ENCODE data around the gene IRX1.

IRX1 gene

GRCh38 chr5:3639175-3639574 is 43.5 kb downstream of the IRX1 start:
- Histone ChIP-seq H3K9me3 (ENCODE audit: insufficient read depth, low read depth, low read length) (peaks cover 5% of the 10 kb centered on the region; the same call in 1 of the 2 replicates), H3K79me2 (ENCODE audit: insufficient read depth, low read length) (no peaks in the 10 kb centered on the region), H2AFZ (ENCODE audit: low read length) (no peak overlapping the region), H3F3A (ENCODE audit: low read depth) (no peaks in the 10 kb centered on the region), H3K9me2 (replicated peaks; ENCODE audit: low read depth, low read length) (no peaks in the 10 kb centered on the region), H4K20me1 (ENCODE audit: insufficient read depth, low read length, poor library complexity, severe bottlenecking) (no peaks in the 10 kb centered on the region), H3K36me3 (ENCODE audit: insufficient read depth, low read length) (no peaks in the 10 kb centered on the region), H3K4me3 (ENCODE audit: low read length, poor library complexity, severe bottlenecking) (no peak overlapping the region), H3K4me2 (ENCODE audit: low read depth, low read length, poor library complexity, severe bottlenecking) (no peak overlapping the region), H3K27me3 (ENCODE audit: insufficient read depth, low read length, poor library complexity, severe bottlenecking) (no peaks in the 10 kb centered on the region), H3K4me1 (ENCODE audit: insufficient read depth, low read length, poor library complexity, severe bottlenecking) (no peaks in the 10 kb centered on the region), H3K9ac (ENCODE audit: low read depth, low read length, poor library complexity, severe bottlenecking) (no peak overlapping the region)
- TF ChIP-seq CTCF (conservative IDR thresholded peaks at IDR 0.05; ENCODE audit: low read length) (no peak), EZH2phosphoT487 (IDR thresholded peaks at IDR 0.05; ENCODE audit: borderline replicate concordance) (no peak)

- Histone ChIP-seq H3K4me3 (ENCODE audit: low read length, poor library complexity, severe bottlenecking) (no peak overlapping the region), H3K79me2 (ENCODE audit: insufficient read depth, low read length) (no peaks in the 10 kb centered on the region), H3K4me1 (ENCODE audit: insufficient read depth, low read length, poor library complexity, severe bottlenecking) (no peaks in the 10 kb centered on the region), H3K9ac (ENCODE audit: low read depth, low read length, poor library complexity, severe bottlenecking) (no peak overlapping the region), H3F3A (ENCODE audit: low read depth) (no peaks in the 10 kb centered on the region), H3K36me3 (ENCODE audit: insufficient read depth, low read length) (no peaks in the 10 kb centered on the region), H3K27me3 (ENCODE audit: insufficient read depth, low read length, poor library complexity, severe bottlenecking) (no peaks in the 10 kb centered on the region), H3K9me3 (ENCODE audit: insufficient read depth, low read depth, low read length) (0 out of 2 replicates have a peak, but pooled peaks cover 3% of the 10 kb centered on the region), H2AFZ (ENCODE audit: low read length) (no peak overlapping the region), H4K20me1 (ENCODE audit: insufficient read depth, low read length, poor library complexity, severe bottlenecking) (no peaks in the 10 kb centered on the region), H3K9me2 (replicated peaks; ENCODE audit: low read depth, low read length) (no peaks in the 10 kb centered on the region), H3K4me2 (ENCODE audit: low read depth, low read length, poor library complexity, severe bottlenecking) (no peak overlapping the region)
- TF ChIP-seq CTCF (conservative IDR thresholded peaks at IDR 0.05; ENCODE audit: low read length) = no peak
- no peak for TF ChIP-seq EZH2phosphoT487 (IDR thresholded peaks at IDR 0.05; ENCODE audit: borderline replicate concordance)
These were observed 46.6 kb downstream of the IRX1 start for GRCh38 chr5:3642231-3642630.

DNA sequence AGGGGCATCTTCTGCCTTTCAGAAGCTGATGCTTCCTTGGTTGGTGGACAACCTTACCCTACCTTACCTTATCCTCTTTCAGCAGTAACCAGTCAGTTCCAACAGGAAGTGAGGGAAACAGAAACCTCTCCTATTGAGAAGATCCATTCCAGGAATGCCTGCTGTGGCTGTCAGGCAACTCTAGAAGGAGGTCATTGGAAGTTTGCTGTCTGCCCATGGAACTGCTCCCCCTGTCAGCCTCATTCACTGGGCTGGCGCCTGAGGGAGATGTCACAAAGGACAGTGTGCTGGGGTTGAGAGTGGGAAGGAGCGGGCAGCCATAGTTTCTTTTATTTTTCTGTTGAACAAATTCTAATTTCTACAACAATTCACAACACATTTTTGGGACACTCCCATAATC is 54.7 kb downstream of the IRX1 start:
- no peaks in the 10 kb centered on the region for H3F3A ChIP-seq (ENCODE audit: low read depth)
- peaks cover 4% of the 10 kb centered on the region; the same call in 1 of the 2 replicates for H3K9me3 ChIP-seq (ENCODE audit: insufficient read depth, low read depth, low read length)
- no peaks in the 10 kb centered on the region for H3K27me3 ChIP-seq (ENCODE audit: insufficient read depth, low read length, poor library complexity, severe bottlenecking)
- no peak overlapping the region for H3K4me2 ChIP-seq (ENCODE audit: low read depth, low read length, poor library complexity, severe bottlenecking)
- no peaks in the 10 kb centered on the region for H3K9me2 ChIP-seq (replicated peaks; ENCODE audit: low read depth, low read length)
- no peaks in the 10 kb centered on the region for H3K4me1 ChIP-seq (ENCODE audit: insufficient read depth, low read length, poor library complexity, severe bottlenecking)
- H3K4me3 ChIP-seq (ENCODE audit: low read length, poor library complexity, severe bottlenecking) = no peak overlapping the region
- no peak for TF ChIP-seq CTCF (conservative IDR thresholded peaks at IDR 0.05; ENCODE audit: low read length)
- TF ChIP-seq EZH2phosphoT487 (IDR thresholded peaks at IDR 0.05; ENCODE audit: borderline replicate concordance) = no peak
- H3K36me3 ChIP-seq (ENCODE audit: insufficient read depth, low read length) = no peaks in the 10 kb centered on the region
- no peak overlapping the region for H2AFZ ChIP-seq (ENCODE audit: low read length)
- no peaks in the 10 kb centered on the region for H3K79me2 ChIP-seq (ENCODE audit: insufficient read depth, low read length)
- no peak overlapping the region for H3K9ac ChIP-seq (ENCODE audit: low read depth, low read length, poor library complexity, severe bottlenecking)
- no peaks in the 10 kb centered on the region for H4K20me1 ChIP-seq (ENCODE audit: insufficient read depth, low read length, poor library complexity, severe bottlenecking)

Measured in Loucy (cell line).